Measurements from ENCODE around the gene RRAS2. TPM values are rescaled to one million over a fixed set of nuclear protein-coding genes. Genes with fewer than 3 reads are reported as not detected.

The RRAS2 gene
- total RNA-seq, 1 experiment from 2014 or later = 128 TPM

- no peak for DNase-seq (ENCODE audit: unreplicated experiment)
- no peak overlapping the region for H3K4me3 Mint-ChIP-seq (ENCODE audit: unreplicated experiment)
- peaks cover 9% of the 10 kb centered on the region for H3K36me3 Mint-ChIP-seq (ENCODE audit: insufficient read depth, unreplicated experiment)
- TF ChIP-seq CTCF (IDR thresholded peaks at IDR 0.05; ENCODE audit: unreplicated experiment) = no peak
- H3K27ac Mint-ChIP-seq (ENCODE audit: low read depth, unreplicated experiment) = no peak overlapping the region
- no peaks in the 10 kb centered on the region for H3K9me3 Mint-ChIP-seq (ENCODE audit: unreplicated experiment)
- H3K4me1 Mint-ChIP-seq (ENCODE audit: insufficient read depth, unreplicated experiment) = peaks cover 14% of the 10 kb centered on the region
- no TSS peak for BruUV-seq (replicated peaks)
- intact Hi-C loops (cut with micrococcal nuclease) = no loop called here
- H3K27me3 Mint-ChIP-seq (ENCODE audit: insufficient read depth, unreplicated experiment) = no peaks in the 10 kb centered on the region
- ChIA-PET CTCF (interaction anchor here (0.6 to 1.3 kb wide), 6 partner anchors 29 to 92 kb away, joined by 3 to 7 read pairs (median 3); no protein-coding TSS in a partner anchor), POLR2A (interaction anchor here (1.2 kb wide), 2 partner anchors 19 to 29 kb away, joined by 3 read pairs; no protein-coding TSS in a partner anchor)
Measured at GRCh38 chr11:14362611-14363010, 3.6 kb upstream of the RRAS2 start.

- peaks cover 20% of the 10 kb centered on the region for H3K4me1 Mint-ChIP-seq (ENCODE audit: insufficient read depth, unreplicated experiment)
- no peak overlapping the region for H3K4me3 Mint-ChIP-seq (ENCODE audit: unreplicated experiment)
- POLR2A ChIA-PET = interaction anchor here (1.2 kb wide), 1 partner anchor 29 kb away, joined by 3 read pairs; no protein-coding TSS in a partner anchor
- no peak for DNase-seq (ENCODE audit: unreplicated experiment)
- intact Hi-C loops (cut with micrococcal nuclease) = no loop called here
- no TSS peak for BruUV-seq (replicated peaks)
- no peak overlapping the region for H3K27ac Mint-ChIP-seq (ENCODE audit: low read depth, unreplicated experiment)
- peaks cover 9% of the 10 kb centered on the region for H3K36me3 Mint-ChIP-seq (ENCODE audit: insufficient read depth, unreplicated experiment)
- H3K9me3 Mint-ChIP-seq (ENCODE audit: unreplicated experiment) = no peaks in the 10 kb centered on the region
- H3K27me3 Mint-ChIP-seq (ENCODE audit: insufficient read depth, unreplicated experiment) = no peaks in the 10 kb centered on the region
- no peak for TF ChIP-seq CTCF (IDR thresholded peaks at IDR 0.05; ENCODE audit: unreplicated experiment)
- CTCF ChIA-PET = interaction anchor here (0.6 to 1.3 kb wide), 3 partner anchors 54 to 93 kb away, joined by 3 to 7 read pairs (median 4); no protein-coding TSS in a partner anchor
Measured at GRCh38 chr11:14361951-14362350, 3.0 kb upstream of the RRAS2 start.

- POLR2A ChIA-PET = no interaction called here
- no peak for TF ChIP-seq CTCF (IDR thresholded peaks at IDR 0.05; ENCODE audit: unreplicated experiment)
- CTCF ChIA-PET = interaction anchor here (1.3 kb wide), 1 partner anchor 53 kb away, joined by 4 read pairs; no protein-coding TSS in a partner anchor
- H3K4me1 Mint-ChIP-seq (ENCODE audit: insufficient read depth, unreplicated experiment) = peaks cover 25% of the 10 kb centered on the region
- H3K27ac Mint-ChIP-seq (ENCODE audit: low read depth, unreplicated experiment) = no peak overlapping the region
- intact Hi-C loops (cut with micrococcal nuclease) = no loop called here
- no peak for DNase-seq (ENCODE audit: unreplicated experiment)
- H3K9me3 Mint-ChIP-seq (ENCODE audit: unreplicated experiment) = no peaks in the 10 kb centered on the region
- peaks cover 9% of the 10 kb centered on the region for H3K36me3 Mint-ChIP-seq (ENCODE audit: insufficient read depth, unreplicated experiment)
- no peak overlapping the region for H3K4me3 Mint-ChIP-seq (ENCODE audit: unreplicated experiment)
- no TSS peak for BruUV-seq (replicated peaks)
- H3K27me3 Mint-ChIP-seq (ENCODE audit: insufficient read depth, unreplicated experiment) = no peaks in the 10 kb centered on the region
Measured at GRCh38 chr11:14360976-14361375, 2.0 kb upstream of the RRAS2 start.

- Mint-ChIP-seq H3K4me3 (ENCODE audit: unreplicated experiment) (peak overlapping the region; percentile 94), H3K9me3 (ENCODE audit: unreplicated experiment) (no peaks in the 10 kb centered on the region), H3K27ac (ENCODE audit: low read depth, unreplicated experiment) (no peak overlapping the region), H3K27me3 (ENCODE audit: insufficient read depth, unreplicated experiment) (no peaks in the 10 kb centered on the region), H3K4me1 (ENCODE audit: insufficient read depth, unreplicated experiment) (peaks cover 32% of the 10 kb centered on the region), H3K36me3 (ENCODE audit: insufficient read depth, unreplicated experiment) (peaks cover 9% of the 10 kb centered on the region)
- POLR2A ChIA-PET = interaction anchor here (0.7 to 1.5 kb wide), 10 partner anchors 10 to 51 kb away, joined by 3 to 8 read pairs (median 4); no protein-coding TSS in a partner anchor
- peak; percentile 3 for DNase-seq (ENCODE audit: unreplicated experiment)
- intact Hi-C loops (cut with micrococcal nuclease) = loop anchor here (2.0 to 5.0 kb wide), 4 partner anchors 23 to 95 kb away; no protein-coding TSS in a partner anchor
- CTCF ChIA-PET = interaction anchor here (0.6 to 1.2 kb wide), 3 partner anchors 21 to 96 kb away, joined by 3 to 6 read pairs (median 4); no protein-coding TSS in a partner anchor
- no peak for TF ChIP-seq CTCF (IDR thresholded peaks at IDR 0.05; ENCODE audit: unreplicated experiment)
- TSS peak; percentile 54 for BruUV-seq (replicated peaks)
Measured at GRCh38 chr11:14359501-14360031, 583 bp upstream of the RRAS2 start.
